Activated CD4-positive, alpha-beta T cell treated with anti-CD3 and anti-CD28 coated beads, Interleukin-2, amount 50 U/mL, for 48 hours (primary cell): Measurements from ENCODE around the gene ARMC5.
"Not testable (repeated sequence)": the region's sequence is repeated elsewhere in the genome, so short reads cannot be mapped to it uniquely, and the experiment has no call there.

Source experiments
- DNase-seq, 2 experiments: peaks; one replicate each; pipeline ENCODE4 v3.0.0-alpha.2; 2020

Gene ARMC5

DNA sequence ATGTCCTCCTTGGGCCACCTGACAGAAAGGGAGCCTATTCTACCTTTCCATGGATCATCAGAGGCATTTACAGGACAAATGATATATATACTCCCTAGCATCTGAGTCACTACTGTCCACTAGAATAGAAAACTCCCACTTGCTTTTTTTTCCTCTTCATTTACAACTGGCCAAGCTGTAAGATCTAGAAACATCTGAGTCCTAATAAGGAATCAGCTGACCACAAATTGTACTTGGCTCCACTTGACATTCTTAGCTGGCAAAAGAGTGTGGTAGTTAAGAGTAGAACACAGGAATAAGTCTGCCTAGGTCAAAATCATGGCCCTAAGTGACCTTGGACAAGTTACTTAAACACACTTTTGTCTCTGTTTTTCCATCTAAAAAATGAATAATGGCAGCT lies 43.7 kb downstream of the ARMC5 start:
- DNase-seq = no peak

DNA sequence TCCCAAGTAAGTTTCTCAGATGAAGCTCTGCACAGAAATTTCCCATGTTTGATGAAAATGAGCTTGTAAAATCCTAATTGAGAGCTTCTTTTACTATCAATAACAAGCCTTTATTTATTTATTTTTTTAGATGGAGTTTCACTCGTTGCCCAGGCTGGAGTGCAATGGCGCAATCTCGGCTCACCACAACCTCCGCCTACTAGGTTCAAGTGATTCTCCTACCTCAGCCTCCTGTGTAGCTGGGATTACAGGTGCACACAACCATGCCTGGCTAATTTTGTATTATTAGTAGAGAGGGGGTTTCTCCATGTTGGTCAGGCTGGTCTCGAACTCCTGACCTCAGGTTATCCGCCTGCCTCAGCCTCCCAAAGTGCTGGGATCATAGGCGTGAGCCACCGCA lies 44.3 kb downstream of the ARMC5 start:
- DNase-seq = not testable (repeated sequence)

DNA sequence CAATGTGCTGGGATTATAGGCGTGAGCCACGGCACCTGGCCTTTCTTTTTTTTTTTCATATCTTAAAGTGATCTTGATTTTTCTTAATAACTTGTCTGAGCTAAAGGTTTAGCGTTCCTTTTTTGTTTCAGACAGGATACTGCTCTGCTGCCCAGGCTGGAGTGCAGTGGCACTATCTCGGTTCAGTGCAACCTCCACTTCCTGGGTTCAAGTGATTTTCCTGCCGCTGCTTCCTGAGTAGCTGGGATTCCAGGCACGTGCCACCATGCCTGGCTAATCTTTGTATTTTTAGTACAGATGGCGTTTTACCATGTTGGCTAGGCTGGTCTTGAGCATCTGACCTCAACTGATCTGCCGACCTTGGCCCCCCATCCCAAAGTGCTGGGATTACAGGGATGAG lies 44.9 kb downstream of the ARMC5 start:
- DNase-seq = no peak

DNA sequence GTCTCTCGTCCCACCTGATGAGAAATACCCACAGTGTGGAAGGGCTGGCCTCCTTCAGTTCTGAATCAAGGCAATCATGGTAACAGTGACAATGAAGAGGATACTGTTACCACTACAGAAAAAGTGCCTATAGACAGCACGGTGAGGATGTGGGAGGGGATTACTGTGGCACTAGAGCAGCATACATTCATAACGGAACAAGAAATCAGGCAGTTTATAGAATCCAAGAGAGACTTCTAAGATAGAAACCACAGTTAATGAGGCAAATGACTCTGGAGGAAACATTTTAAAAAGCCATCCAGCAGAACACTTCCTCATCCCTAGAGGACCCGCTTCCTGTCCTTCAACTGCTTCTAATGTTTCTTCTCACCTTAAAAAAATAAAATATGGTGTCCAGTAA lies 46.2 kb downstream of the ARMC5 start:
- DNase-seq = peak in 1 of 2 experiments; percentile 46

DNA sequence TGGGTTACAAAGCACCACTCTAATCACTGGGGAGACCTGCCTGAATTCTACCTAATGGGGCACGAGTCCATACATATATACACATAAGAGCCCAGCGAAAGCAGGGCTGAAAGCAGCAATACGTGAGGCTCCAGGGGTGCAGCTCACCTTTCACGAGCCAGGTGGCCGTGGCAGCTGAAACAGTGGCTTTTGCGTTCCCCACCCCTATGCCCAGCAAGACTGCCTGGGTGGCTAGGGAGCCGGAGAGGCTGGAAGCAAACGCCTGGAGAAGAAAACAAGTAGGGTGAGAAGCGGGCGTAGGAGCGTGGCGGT lies 48.3 kb downstream of the ARMC5 start:
- DNase-seq = no peak

DNA sequence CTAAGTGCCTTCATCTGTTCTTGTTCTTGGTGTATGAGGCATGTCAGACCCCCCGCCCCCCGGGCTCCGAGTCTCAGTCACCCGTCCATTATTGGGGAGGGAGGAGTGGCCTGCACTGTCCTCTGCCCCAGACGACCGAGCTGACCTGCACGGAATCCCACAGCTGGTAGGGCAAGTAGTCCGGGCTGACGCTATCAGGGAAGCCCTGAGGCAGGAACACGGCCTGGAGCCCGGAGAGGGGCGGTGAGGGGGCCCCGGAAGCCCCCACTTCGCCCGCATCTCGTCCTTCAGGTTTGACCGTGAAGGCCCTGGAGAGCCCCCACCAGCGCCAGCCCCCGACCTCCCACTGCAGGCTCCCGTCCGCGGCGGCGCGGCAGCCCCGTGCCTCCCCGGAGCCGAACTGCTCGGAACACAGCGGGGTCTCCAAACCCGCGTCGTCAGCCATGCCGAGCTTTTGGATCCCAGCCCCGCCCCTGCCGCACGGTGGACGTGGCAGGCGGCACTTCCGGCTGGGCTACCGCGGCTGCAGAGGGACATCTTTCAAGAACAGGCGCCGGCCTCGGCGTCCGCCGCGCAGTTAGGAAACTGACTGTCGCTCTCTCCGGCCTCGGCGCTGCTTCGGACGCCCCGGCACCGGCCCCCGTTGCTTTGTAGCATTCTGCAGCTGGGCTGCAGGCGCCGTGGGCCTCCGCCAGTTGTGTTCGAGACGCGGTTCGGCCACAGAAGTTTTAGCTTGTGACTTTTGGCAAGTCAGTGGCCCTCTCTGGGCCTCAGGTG lies 48.8 kb downstream of the ARMC5 start, which contains the start of gene RUSF1:
RUSF1 (minus strand) TSS at position 463 of the 777 bp plus-strand sequence; CDS start at position 445, 18 bp downstream.
- DNase-seq = peak; percentile 86 to 90

DNA sequence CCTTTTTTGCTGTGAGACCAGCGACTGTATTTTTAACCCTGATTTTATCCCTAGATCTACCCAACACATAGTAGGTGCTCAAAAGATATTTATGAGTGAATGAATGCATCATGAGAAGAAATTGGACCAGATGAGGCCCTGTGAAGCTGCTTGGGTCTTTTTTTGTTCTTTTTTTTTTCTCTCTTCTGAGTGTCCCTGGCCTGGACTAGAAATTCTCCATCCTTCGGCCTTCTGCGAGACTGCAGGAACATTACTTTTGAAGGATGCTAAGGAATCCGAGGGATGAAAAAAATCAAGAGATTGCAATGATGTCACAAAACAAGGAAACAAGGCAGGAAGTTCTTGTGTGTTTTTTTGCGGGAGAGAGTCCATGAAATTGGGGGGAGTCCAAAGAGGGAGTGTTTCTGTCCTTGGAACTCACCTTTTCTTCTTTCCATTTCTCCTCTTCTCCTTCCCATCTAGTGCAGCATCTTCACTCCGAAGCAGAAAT lies 49.5 kb downstream of the ARMC5 start:
- DNase-seq = no peak

DNA sequence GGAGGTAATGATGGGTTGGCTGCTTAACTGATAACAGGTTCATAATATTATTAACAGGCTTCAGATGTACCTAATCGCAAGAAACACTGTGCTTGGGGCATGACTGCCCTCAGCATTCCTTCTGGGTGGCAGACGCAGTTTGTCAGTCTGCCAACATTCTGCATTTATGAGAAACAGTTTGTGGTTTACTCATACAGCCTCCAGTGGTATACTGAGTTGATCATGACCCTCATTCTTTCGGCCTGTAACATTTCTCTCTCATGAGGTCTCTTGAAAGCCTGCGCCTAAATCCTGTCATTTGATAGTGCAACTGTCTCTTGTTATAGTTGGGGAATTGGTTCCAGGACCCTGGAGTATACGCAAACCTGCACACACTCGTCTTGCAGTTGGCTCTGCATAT lies 53.8 kb downstream of the ARMC5 start:
- no peak for DNase-seq

DNA sequence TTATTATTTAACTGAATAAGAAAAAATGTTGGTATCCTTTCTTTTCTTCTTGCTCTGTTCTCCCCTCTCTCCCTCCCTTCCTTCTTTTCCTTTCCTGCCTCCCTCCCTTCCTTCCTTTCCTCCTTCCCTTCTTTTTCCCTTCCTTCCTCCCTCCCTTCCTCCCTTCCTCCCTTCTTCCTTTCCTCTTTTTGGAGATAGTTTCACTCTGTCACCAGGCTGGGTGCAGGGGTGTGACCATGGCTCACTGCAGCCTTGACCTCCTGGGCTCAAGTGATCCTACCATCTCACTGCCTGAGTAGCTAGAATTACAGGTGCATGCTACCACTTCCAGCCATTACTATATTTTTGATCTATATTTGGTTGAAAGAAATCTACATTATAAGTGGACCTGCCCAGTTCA lies 54.6 kb downstream of the ARMC5 start:
- no peak for DNase-seq
